Measurements from ENCODE around the gene MTA2.
"Not testable (repeated sequence)": the region's sequence is repeated elsewhere in the genome, so short reads cannot be mapped to it uniquely, and the experiment has no call there.

MTA2 gene

DNA sequence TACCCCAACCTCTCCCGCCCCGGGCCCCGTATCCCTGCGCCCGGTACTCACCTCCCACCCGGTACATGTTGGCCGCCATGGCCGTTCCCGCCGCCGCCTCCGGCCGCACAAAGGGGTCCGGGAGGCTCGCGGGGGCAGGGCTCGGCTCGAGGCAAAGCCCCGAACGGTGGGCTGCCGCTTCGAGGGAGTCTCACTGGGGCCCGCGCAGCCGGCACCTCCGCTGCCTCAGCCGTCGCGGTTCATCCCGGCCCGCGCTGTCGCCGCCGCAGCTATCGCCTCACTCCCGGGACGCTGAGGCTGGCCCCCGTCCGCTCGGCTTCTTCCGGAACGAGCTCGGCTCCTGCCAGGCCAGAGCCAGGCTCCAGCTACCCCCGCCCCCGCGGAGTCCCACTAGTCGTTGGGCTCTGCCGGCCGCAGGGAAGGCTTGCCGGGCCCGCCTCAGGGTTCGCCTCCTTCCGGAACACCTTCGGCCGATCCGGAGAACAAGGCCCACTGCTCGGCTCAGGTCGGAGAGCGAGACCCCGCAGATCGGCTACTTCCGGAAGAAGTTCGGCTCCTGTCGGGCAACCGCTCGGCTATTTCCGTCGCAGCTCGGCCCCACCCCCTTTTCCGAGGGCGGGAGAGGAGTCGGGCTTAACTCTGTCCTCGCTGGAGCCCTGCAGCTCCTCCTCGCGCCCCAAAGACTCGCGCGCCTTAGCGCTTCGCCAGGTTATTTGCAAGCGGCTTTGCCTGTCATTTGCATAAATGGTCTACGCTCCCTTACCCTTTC is at the start of gene MTA2:
Gene MTA2, minus strand, starts transcription at position 494 of the 769 bp plus-strand sequence. Its CDS starts 415 bp downstream, at position 79.
- peak; percentile 99 for DNase-seq (ENCODE audit: low read depth)

DNA sequence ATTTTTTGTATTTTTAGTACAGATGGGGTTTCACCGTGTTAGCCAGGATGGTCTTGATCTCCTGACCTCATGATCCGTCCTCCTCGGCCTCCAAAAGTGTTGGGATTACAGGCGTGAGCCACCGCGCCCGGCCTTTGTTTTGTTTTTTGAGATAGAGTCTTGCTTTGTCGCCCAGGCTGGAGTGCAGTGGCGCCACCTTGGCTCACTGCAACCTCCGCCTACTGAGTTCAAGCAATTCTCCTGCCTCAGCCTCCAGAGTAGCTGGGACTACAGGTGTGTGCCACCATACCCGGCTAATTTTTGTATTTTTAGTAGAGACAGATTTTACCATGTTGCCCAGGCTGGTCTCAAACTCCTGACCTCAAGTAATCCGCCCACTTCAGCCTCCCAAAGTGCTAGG is 48.6 kb upstream of the MTA2 start:
- DNase-seq (ENCODE audit: low read depth) = not testable (repeated sequence)

DNA sequence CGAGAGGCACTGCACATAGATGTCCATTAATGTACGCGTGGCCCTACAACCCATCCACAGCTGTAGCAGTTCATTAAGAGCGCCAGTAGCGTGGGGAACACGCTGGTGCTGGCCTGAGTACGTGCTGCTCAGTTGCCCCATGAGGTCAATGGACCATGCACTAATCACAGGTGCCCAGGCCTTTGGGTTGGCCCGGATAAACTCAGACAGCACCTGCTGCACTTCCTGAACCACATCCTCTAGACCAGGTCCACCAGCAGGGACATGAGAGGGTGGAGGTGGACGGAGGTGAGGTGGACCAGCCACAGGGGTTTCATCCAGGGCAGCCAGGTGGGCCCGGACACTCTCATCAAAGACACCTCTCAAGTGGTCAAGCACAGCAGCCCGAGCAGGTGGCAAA is 47.8 kb upstream of the MTA2 start:
- DNase-seq (ENCODE audit: low read depth) = no peak

DNA sequence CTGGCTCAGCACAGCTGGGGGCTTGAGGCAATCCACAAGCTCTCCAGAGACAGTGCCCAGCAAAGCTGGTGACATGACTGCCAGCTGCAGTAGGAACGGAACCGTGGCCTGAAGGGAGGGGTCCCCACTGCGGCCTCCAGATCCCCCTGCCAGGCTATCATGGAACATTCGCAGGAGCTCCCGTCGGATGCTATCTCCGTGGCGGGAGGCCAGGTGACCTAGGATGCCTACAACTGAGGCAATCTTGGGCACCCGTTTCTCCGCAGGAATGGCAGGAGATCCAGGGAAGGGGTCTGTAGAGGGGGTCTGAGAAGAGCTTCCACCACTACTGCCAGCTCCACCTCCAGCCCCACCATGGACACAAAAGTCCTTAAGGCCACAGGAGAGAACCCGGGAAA is 47.3 kb upstream of the MTA2 start:
- DNase-seq (ENCODE audit: low read depth) = no peak

DNA sequence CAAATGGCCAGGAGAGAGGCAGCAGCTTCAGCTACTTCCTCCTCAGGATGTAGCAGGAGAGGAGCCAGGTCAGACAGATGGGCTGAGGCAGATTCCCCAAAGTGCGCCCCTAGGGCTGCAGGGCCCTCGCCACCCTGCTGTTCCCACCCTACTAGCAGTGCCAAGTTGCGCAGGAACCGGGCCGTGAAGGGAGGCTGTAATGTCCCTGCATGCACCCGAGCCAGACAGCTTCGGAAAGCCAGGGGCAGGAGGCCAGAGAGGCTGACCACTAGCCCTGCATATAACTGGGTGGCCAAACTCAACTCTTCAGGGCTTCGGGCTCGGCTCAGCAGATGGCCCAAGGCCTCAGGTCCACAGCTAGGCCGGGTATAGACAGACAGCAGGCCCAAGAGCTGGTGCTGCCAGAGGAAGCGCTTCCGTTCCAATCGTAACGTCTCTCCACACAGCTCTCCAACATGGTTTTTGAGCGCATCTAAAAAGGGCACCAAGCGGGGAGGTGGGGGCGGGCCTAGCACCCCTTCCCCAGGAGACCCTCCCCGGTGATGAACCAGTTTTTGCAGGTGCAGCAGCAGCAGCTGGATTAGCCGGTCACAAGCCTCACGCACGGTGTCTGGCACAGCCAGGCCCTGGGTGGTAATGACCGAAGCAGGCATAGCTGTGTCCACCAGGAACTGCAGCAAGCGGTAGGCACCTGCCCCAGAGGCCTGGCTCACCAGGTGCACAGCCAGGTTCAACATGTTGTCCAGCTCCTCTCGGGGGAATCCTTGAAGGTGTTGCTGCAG is 46.7 kb upstream of the MTA2 start:
- DNase-seq (ENCODE audit: low read depth) = no peak

DNA sequence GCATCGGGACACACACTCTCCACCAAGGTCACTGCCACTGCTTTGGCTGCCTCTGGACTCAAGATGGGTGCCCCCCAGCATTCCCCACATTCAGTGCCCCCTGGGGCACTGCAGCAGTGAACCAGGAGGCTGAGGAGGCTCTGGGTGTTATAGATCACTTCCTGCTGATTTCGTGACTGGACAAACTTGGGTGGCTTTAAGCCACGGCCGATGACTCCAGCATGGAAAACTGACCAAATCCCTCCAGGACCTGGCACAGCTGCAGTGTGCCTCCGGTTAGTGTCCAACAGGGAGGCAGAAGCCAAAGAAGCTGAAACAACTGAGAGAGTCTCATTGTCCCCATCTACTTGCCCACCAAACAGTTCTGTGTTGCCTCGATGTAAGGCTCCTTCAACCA is 45.9 kb upstream of the MTA2 start:
- no peak for DNase-seq (ENCODE audit: low read depth)

DNA sequence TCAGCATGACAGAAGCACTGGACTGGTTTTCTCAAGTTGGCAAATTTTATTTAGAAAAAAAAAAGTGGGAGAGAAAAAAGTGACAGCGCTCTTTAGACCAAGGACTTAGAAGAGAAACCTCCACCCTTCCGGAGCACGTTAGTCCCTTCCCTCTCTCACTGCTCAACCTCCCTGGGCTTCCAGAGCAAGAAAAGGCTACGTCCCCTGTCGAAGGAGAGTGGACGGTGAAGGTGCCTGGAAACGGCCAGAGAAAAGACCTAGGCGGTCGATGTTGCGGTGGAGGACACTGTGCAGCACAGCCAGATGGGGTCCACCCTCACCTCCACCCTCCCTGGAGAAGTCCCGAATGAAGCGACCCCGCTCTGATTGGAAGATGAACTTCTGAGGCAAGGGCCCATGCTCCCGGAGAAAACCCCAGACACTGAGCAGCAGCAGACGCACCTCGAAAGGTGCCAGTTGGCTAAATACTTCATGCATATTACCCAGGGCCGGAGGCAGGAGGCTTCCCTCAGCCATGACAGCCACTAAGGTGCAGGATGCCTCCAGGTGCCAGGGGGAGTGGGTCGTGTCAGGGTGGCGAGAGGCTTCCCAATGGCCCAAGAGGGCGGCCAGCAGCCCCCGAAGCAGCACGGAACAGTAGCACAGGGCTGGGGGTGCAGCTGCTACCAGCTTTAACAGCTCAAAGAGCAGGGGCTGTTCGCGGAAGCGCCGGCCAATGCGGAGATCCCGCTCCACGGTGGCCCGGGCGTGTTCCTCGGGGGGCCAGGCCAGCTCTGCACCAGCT is 45.4 kb upstream of the MTA2 start:
- no peak for DNase-seq (ENCODE audit: low read depth)

DNA sequence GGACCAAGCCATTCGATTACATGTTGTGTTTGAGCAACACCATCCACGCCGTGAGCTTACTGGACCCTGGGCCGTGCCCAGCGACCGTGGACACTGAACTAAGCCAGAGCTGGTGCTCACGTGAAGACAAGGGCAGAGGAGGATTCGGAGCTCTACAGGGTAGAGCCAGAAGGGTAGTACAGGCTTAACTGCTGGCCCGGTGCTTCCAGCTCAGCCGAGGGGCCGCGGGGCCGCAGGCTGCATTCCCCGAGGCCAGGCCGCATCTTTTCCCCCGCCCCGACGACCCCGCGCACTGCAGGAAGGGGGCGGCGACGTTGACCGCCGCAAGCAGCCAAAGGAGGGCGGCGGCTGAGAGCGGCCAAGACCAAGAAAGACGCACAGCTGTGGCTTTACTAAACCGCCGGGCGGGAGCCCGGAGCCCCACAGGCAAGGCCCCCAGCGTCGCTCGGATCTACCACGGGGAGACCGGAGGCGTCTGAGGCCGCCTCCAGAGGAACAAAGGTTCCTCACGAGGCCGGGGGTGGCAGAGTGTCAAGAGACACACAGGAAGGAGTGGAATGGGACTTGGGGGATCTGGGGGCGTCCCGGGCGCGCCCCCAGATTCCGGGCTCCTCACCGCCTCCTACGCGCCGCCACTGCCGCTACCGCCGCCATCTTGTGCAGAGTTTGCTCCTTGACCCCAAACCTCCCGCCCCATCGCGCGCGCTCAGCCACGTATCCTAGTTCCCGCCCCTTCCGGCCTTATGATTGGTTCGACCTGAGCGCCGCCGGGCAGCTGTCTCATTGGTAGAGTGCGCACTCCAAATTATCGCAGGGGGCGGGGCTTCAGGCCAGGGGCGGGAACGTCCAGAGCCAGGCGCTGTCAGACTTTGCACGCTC is 44.5 kb upstream of the MTA2 start, which contains the start of gene GANAB:
Gene GANAB, minus strand, starts transcription at position 668 of the 879 bp plus-strand sequence. Its CDS starts 14 bp downstream, at position 654.
- peak; percentile 97 for DNase-seq (ENCODE audit: low read depth)

DNA sequence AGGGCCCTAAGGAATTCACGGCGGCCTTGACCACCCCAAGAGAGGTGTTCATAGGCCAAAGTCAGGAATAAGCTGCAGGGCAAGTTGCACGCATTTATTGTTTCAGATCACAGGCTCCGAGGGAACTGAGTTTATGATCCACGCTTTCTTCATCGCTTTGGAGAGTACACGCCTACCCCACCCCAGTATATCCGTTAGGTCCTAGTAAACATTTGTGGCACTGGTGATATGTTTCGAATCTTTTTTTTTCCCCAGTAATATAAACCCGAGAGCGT is 43.9 kb upstream of the MTA2 start:
- no peak for DNase-seq (ENCODE audit: low read depth)

DNA sequence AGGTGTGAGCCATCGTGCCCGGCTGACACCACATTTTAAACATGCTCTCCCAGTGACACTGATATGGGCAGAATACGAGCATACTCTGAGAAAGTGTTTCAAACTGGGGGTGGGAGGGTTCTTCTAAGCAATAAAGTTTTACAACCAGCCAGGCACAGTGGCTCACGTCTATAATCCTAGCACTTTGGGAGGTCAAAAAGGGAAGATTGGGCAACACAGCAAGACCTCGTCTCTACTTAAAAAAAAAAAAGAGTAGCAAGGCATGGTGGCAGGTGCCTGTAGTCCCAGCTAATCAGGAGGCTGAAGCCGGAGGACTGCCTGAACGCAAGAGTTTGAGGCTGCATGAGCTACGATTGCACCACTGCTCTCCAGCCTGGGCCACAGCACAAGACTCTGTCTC is 42.6 kb upstream of the MTA2 start:
- DNase-seq (ENCODE audit: low read depth) = no peak

DNA sequence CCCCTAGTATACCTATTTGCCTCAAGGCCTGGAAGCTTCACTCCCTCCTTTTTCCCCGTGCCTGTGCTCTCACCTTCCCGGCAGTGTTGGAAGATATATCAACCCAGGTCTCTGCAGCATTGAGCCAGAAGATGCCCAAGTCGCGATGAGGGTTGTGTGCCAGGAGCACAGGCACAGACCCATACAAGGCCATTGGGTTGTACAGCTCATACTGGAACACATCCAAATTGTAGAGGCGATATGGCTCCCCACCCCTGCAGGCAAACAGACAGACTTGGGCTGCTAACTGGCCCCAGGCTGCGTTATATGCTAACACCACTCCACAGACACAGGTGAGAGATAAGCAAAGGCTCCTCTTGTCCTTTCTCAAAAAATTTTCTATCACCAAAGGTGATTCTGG is 30.8 kb upstream of the MTA2 start:
- DNase-seq (ENCODE audit: low read depth) = no peak

DNA sequence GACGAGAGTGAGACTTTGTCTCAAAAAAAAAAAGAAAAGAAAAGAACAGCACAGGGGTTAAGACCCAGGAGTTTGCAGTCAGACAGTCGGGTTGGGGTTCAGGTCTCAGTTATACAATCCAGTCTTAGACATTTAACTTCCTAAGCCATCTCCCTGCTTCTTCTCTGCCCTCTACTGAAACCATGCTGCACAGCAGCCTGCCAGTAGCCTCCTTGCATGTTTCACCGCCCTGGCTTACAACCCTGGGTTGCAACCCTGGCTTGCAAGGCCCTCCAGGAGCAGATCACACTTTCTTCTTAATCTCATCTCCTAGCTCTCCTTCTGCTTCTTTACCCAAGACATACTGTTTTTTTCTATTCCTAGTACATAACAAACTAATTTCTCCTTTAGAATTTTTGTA is 26.0 kb upstream of the MTA2 start:
- no peak for DNase-seq (ENCODE audit: low read depth)

DNA sequence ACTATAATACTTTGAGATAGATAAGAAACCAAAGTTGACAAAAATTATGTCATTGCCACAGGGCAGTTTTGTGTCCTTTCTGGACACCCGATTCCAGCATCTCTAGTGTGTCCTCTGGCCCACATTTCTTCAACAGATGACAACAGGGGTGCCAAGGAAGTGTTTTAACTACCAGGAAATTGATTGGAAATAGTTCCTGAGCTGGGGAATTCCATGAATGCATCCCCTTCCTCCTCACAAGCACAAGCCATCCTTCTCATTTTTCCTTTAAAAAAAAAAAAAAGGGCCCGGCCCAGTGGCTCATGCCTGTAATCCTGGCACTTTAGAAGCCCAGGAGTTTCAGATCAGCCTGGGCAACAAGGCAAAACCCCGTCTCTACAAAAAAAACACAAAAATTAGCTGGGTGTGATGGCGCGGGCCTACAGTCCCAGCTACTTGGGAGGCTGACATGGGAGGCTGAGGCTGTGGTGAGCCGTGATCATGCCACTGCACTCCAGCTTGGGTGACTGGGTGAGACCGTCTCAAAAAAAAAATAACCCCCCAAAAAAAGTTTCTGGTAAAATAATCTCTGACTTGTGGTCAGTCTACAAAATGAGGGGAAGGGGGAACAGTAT is 20.9 kb upstream of the MTA2 start:
- DNase-seq (ENCODE audit: low read depth) = no peak

DNA sequence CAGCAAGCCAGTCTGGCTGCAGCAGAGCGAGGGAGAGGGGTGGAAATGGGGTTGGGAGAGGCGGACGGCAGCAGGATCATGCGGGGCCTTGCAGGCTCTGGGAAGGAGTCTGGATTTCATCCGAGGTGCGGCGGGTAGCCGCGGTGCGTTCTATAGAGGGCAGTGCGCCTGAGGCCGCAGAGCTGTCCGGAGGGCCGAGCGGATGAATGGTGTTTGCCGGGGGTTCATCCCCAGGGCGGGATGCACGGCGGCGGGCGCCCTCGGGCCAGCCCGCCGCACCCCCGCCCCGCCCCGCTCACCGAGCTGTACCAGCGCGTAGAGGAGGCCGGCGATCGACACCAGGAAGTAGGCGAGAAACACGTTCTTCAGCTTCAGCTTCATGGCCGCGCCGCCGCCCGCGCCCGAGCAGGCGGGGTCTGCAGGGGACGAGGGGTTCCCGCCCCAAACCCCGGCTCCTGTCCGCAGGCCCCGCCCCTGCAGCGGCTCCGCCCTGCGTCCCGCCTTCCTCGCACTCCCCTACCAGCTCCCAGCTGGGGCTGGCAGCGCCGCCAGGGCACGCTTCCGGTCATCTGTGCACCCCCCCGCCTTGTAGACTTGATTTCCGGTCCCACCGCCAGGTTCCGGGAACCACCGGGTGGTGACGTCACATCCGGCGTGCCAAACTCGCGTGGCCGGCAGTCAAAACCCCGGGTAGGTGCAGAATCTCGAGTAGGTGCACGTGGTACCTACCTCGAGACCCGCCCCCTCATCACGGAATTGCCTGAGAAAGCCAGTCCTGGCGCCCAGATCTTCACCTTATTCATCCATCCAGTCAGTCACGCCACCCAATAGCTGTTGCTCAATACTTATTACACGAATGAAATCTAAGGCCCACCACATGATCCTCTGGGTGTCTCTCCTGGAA is 20.2 kb upstream of the MTA2 start, which contains the start of gene B3GAT3:
Gene B3GAT3, minus strand, starts transcription at position 420 of the 904 bp plus-strand sequence. Its CDS starts 39 bp downstream, at position 381.
- DNase-seq (ENCODE audit: low read depth) = peak; percentile 94

DNA sequence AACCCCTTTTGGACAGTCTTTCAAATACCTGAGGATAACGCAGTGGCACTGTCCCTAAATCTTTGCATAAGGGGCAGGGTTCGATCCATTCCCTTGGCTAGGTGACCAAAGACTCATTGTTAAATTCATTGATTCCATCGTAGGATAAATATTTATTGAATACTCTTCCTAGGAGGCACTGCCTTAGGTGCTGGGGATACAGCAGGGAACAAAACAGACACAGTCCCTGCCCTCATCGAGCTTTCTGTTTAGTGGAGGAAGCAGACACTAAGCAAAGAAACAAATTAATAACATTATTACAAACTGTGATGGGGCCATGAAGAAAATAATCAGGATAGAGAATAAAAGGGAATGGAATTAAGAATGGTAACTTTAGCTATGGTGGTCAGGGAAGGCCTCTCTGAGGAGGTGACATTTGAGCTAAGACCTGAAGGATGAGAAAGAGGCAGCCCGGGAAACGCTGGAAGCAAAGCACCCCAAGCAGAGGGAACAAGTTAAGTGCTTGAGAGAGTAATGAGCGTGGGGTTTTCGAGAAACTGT is 19.4 kb upstream of the MTA2 start:
- DNase-seq (ENCODE audit: low read depth) = no peak

DNA sequence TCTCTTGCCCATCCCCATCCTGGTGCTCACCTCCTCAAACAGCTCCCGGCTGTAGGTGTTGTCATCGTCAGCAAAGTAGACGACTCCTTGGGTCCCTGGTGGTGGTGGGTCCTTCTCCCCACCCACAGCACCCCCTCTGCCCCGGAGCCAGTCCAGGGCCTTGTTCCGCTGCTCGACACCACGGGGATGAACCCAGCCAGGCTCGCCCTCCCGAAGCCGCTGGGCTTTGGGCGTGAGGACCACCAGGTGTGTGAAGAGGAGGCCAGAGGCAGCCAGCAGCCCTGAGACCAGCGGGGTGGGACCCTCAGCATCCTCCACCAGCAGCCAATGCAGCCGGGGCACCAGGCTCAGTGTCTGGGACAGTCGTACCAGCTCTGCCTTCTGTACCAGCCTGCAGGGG is 15.3 kb upstream of the MTA2 start:
- not testable (repeated sequence) for DNase-seq (ENCODE audit: low read depth)

DNA sequence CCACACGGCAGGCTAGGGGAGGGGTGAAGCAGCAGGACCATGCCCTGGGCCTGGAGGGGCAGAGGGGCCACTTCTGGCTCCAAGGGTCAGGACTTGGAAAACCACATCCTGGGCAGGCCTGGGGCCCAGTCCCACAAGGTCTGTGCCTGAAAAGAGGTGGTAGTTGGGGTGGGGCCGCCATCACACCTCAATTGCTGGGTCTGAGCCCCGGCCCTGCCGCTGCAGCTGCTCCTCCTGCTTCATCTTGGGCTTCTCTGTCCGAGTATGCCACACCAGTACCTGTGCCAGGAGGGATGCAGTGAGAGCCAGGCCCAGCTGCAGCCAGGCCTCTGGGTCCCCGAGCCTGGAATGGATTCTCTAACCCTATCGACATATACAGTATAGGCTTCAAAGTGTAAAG is 13.9 kb upstream of the MTA2 start:
- DNase-seq (ENCODE audit: low read depth) = no peak

DNA sequence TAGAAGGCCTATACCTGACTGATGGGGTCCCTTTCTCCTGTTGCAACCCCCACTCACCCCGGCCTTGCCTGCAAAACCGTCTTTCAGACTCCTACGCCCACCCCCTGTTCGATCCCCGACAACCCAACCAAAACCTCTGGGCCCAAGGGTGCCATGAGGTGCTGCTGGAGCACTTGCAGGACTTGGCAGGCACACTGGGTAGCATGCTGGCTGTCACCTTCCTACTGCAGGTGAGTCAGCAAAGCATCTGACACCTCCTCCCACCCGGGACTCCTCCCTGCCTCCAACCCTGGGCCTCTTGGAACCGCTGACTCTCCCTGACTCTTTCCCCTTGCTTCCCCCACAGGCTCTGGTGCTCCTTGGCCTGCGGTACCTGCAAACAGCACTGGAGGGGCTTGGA is 12.6 kb upstream of the MTA2 start:
- no peak for DNase-seq (ENCODE audit: low read depth)

DNA sequence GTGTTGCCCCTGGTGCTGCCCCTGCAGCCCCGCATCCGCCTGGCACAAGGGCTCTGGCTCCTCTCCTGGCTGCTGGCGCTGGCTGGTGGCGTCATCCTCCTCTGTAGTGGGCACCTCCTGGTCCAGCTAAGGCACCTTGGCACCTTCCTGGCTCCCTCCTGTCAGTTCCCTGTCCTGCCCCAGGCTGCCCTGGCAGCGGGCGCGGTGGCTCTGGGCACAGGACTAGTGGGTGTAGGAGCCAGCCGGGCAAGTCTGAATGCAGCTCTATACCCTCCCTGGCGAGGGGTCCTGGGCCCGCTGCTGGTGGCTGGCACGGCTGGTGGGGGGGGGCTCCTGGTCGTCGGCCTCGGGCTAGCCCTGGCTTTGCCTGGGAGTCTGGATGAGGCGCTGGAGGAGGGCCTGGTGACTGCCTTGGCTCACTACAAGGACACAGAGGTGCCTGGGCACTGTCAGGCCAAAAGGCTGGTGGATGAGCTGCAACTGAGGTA is 11.7 kb upstream of the MTA2 start:
- no peak for DNase-seq (ENCODE audit: low read depth)

All from activated T-helper 1 cell treated with Interleukin-2 at 50 U/mL for 16 hours (primary cell).